Upper lobe of right lung (tissue), 1 donor: ENCODE results near the gene FEZF2. TPM values are rescaled to one million over a fixed set of nuclear protein-coding genes. Genes with fewer than 3 reads are reported as not detected.

ENCODE experiments used
- ATAC-seq: fragments of 200-7000 bp; cut with Tn5 transposase; one replicate; pipeline ENCODE4 v1.9.1; 2020; ENCODE audit warnings: mild to moderate bottlenecking, moderate library complexity
- DNase-seq: peaks from one replicate; pipeline ENCODE4 v3.0.0-alpha.2; 2020
- H3K27ac ChIP-seq: fragments of 200-600 bp; one replicate; pipeline ENCODE4 v1.8.0; 2022
- H3K27me3 ChIP-seq: fragments of 200-600 bp; one replicate; pipeline ENCODE4 v1.8.0; 2022; ENCODE audit warnings: mild to moderate bottlenecking
- H3K36me3 ChIP-seq: fragments of 200-600 bp; one replicate; pipeline ENCODE4 v1.8.0; 2022
- H3K4me1 ChIP-seq: fragments of 200-600 bp; one replicate; pipeline ENCODE4 v1.8.0; 2022
- H3K4me3 ChIP-seq: fragments of 200-600 bp; one replicate; pipeline ENCODE4 v1.8.0; 2022; ENCODE audit warnings: mild to moderate bottlenecking
- H3K9me3 ChIP-seq: fragments of 200-600 bp; one replicate; pipeline ENCODE4 v1.8.0; 2022
- CTCF ChIP-seq: fragments of 200-600 bp; IDR thresholded peaks from one replicate; pipeline ENCODE4 v1.8.0; 2022; ENCODE audit warnings: antibody characterized with exemption
- intact Hi-C: fragments of 100-400 bp; cut with DNase I; formaldehyde crosslinking; loops from one replicate; pipeline ENCODE4 v1.11.0; 2022
- total RNA-seq: library from RNA; stranded (reverse); fragmentation: NEBNext Ultra II Directional; extraction: Animal tissue kit (Norgen Biotek cat#: 25700); gene quantifications from one replicate; pipeline ENCODE4 v1.2.1, GENCODE V29; 2021
- donor health status: DM: no; HTN: yes; CAD: no; lungs with severe emphysema.

FEZF2 gene
- total RNA-seq, 1 donor from 2014 or later, result not detected

- Histone ChIP-seq H3K4me3 (no peak overlapping the region), H3K36me3 (no peaks in the 10 kb centered on the region), H3K27ac (no peak overlapping the region), H3K27me3 (no peaks in the 10 kb centered on the region), H3K9me3 (no peaks in the 10 kb centered on the region), H3K4me1 (no peaks in the 10 kb centered on the region)
- intact Hi-C loops, result no loop called here
- no peak for TF ChIP-seq CTCF
- ATAC-seq, result no peak
- DNase-seq, result no peak
Observed at GRCh38 chr3:62343755-62344154, 29.6 kb downstream of the FEZF2 start.

GRCh38 chr3:62335196-62335595, 38.2 kb downstream of the FEZF2 start:
- DNase-seq (no peak), ATAC-seq (no peak)
- intact Hi-C loops, result no loop called here
- no peak for TF ChIP-seq CTCF
- Histone ChIP-seq H3K27me3 (no peaks in the 10 kb centered on the region), H3K4me1 (no peaks in the 10 kb centered on the region), H3K4me3 (no peak overlapping the region), H3K27ac (no peak overlapping the region), H3K9me3 (no peaks in the 10 kb centered on the region), H3K36me3 (no peaks in the 10 kb centered on the region)

- Histone ChIP-seq H3K9me3 (no peaks in the 10 kb centered on the region), H3K27ac (no peak overlapping the region), H3K4me1 (no peaks in the 10 kb centered on the region), H3K36me3 (no peaks in the 10 kb centered on the region), H3K27me3 (no peaks in the 10 kb centered on the region), H3K4me3 (no peak overlapping the region)
- ATAC-seq (no peak), DNase-seq (no peak)
- TF ChIP-seq CTCF, result peak; percentile 53
- intact Hi-C loops, result no loop called here
Observed at GRCh38 chr3:62332835-62333244, 40.5 kb downstream of the FEZF2 start.

GRCh38 chr3:62332017-62332416, 41.3 kb downstream of the FEZF2 start:
- no peak overlapping the region for H3K4me3 ChIP-seq
- H3K4me1 ChIP-seq, result no peaks in the 10 kb centered on the region
- TF ChIP-seq CTCF, result no peak
- intact Hi-C loops, result no loop called here
- H3K27ac ChIP-seq, result no peak overlapping the region
- ATAC-seq (no peak), DNase-seq (no peak)
- H3K9me3 ChIP-seq, result no peaks in the 10 kb centered on the region
- no peaks in the 10 kb centered on the region for H3K36me3 ChIP-seq
- no peaks in the 10 kb centered on the region for H3K27me3 ChIP-seq

GRCh38 chr3:62329971-62330370, 43.4 kb downstream of the FEZF2 start:
- TF ChIP-seq CTCF, result no peak
- H3K36me3 ChIP-seq, result no peaks in the 10 kb centered on the region
- no peaks in the 10 kb centered on the region for H3K27me3 ChIP-seq
- H3K4me3 ChIP-seq, result no peak overlapping the region
- DNase-seq (no peak), ATAC-seq (no peak)
- intact Hi-C loops, result no loop called here
- no peak overlapping the region for H3K27ac ChIP-seq
- H3K4me1 ChIP-seq, result no peaks in the 10 kb centered on the region
- H3K9me3 ChIP-seq, result no peaks in the 10 kb centered on the region

- H3K27ac ChIP-seq, result no peak overlapping the region
- H3K4me1 ChIP-seq, result no peaks in the 10 kb centered on the region
- no peak for DNase-seq
- no peaks in the 10 kb centered on the region for H3K27me3 ChIP-seq
- ATAC-seq, result peak; percentile 81
- H3K36me3 ChIP-seq, result peaks cover 10% of the 10 kb centered on the region
- no peak for TF ChIP-seq CTCF
- H3K4me3 ChIP-seq, result no peak overlapping the region
- no peaks in the 10 kb centered on the region for H3K9me3 ChIP-seq
- intact Hi-C loops, result no loop called here
Observed at GRCh38 chr3:62325896-62326295, 47.5 kb downstream of the FEZF2 start.
